ENCODE measurements around the gene KRT23.

The KRT23 gene

DNA sequence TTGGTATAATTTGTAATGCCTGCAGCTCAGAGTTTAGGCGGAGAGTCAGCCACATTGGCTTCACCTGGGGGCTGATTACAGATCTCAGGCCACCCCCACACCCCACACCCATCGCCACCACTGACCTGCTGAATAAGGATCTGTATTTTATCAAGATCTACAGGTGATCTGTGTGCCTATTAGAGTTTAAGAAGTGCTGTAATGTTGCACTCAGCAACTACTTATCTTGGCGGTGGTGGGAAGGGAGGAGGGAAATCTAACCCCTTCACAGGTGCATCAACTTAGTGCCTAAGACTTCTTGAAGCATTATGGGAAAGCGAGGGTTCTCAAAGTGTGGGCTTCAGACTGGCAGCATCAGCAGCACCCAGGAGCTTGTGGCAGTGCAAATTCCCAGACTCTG is 34.9 kb downstream of the KRT23 start:
- FAIRE-seq = no peak
- no peak for DNase-seq (ENCODE audit: insufficient read length, low spot score)
- TF ChIP-seq PAX5 (IDR thresholded peaks at IDR 0.05; ENCODE audit: insufficient read depth, low read length, severe bottlenecking) (no peak), SPI1 (IDR thresholded peaks at IDR 0.05; ENCODE audit: low read depth, low read length) (no peak), TAF1 (IDR thresholded peaks at IDR 0.05; ENCODE audit: low read depth, low read length) (no peak), POLR2A (IDR thresholded peaks at IDR 0.05; ENCODE audit: low read depth, low read length) (no peak), POU2F2 (IDR thresholded peaks at IDR 0.05; ENCODE audit: low read depth, low read length) (no peak), POLR2AphosphoS5 (IDR thresholded peaks at IDR 0.05; ENCODE audit: low read depth, low read length) (no peak)

DNA sequence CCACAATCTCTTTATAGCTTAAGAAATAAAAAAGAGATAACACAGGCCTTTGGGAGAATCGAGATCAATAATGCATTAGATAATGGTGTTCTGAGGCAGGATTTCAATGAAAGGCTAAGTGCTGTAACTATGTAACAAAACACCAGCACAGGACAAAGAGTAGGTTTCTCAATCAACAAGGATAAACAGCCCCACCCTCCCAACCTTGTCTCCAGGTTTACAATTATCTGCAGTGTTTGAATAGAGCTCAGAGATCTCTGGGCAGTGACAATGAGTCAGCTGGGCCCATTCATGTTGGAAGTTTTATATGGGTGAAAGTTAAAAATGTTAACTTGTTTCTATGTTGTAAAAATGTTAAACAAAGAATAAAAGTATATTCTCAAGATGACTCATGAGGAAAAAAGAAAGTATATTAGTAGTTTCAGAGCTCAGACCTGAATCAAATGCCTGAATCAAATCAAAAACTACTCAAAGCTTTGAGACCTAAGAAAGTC is 35.4 kb downstream of the KRT23 start:
- FAIRE-seq (no peak), DNase-seq (ENCODE audit: insufficient read length, low spot score) (no peak)
- TF ChIP-seq POLR2A (IDR thresholded peaks at IDR 0.05; ENCODE audit: low read depth, low read length) (no peak), SPI1 (IDR thresholded peaks at IDR 0.05; ENCODE audit: low read depth, low read length) (no peak), TAF1 (IDR thresholded peaks at IDR 0.05; ENCODE audit: low read depth, low read length) (no peak), POU2F2 (IDR thresholded peaks at IDR 0.05; ENCODE audit: low read depth, low read length) (no peak)

- FAIRE-seq = no peak
These were observed 36.6 kb downstream of the KRT23 start for GRCh38 chr17:40900809-40901356.

GRCh38 chr17:40896916-40897455 is 40.5 kb downstream of the KRT23 start:
- FAIRE-seq (no peak), DNase-seq (ENCODE audit: insufficient read length, low spot score) (no peak)

More at GRCh38 chr17:40900809-40901356, 36.6 kb downstream of the KRT23 start:
- no peak for TF ChIP-seq POLR2A (IDR thresholded peaks at IDR 0.05; ENCODE audit: low read depth, low read length)
- no peak for TF ChIP-seq POLR2AphosphoS5 (IDR thresholded peaks at IDR 0.05; ENCODE audit: low read depth, low read length)
- no peak for TF ChIP-seq PAX5 (IDR thresholded peaks at IDR 0.05; ENCODE audit: insufficient read depth, low read length, severe bottlenecking)
- TF ChIP-seq POU2F2 (IDR thresholded peaks at IDR 0.05; ENCODE audit: low read depth, low read length) = no peak
- no peak for TF ChIP-seq SPI1 (IDR thresholded peaks at IDR 0.05; ENCODE audit: low read depth, low read length)
- TF ChIP-seq TAF1 (IDR thresholded peaks at IDR 0.05; ENCODE audit: low read depth, low read length) = no peak
- DNase-seq (ENCODE audit: insufficient read length, low spot score) = no peak

DNA sequence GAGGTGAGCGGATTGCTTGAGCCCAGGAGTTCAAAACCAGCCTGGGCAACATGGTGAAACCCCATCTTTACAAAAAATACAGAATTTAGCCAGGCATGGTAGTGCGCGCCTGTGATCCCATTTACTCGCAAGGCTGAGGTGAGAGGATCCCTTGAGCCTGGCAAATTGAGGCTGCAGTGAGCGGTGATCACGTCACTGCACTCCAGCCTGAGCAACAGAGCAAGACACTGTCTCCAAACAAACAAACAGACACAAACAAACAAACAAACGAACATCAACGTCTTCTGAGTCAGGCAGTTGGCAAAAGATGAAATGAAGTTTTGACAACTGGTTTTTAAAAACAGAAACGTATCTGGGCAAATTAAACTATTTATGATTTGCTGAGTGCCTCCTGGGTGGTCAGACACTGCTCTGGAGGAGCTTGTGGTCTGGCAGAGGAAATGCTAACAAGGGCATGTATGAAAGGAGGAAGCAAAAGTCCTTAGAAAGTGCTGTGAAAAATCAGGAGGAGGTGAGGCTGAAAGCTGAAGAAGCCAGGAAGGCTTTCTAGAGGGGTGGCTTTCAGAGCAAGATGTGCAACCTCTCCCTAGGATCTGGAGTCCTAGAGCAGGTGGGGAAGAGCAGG is 42.2 kb downstream of the KRT23 start:
- DNase-seq (ENCODE audit: insufficient read length, low spot score) (no peak), FAIRE-seq (no peak)
- TF ChIP-seq SPI1 (IDR thresholded peaks at IDR 0.05; ENCODE audit: low read depth, low read length) (no peak), POLR2AphosphoS5 (IDR thresholded peaks at IDR 0.05; ENCODE audit: low read depth, low read length) (no peak), PAX5 (IDR thresholded peaks at IDR 0.05; ENCODE audit: insufficient read depth, low read length, severe bottlenecking) (no peak), TAF1 (IDR thresholded peaks at IDR 0.05; ENCODE audit: low read depth, low read length) (no peak), POU2F2 (IDR thresholded peaks at IDR 0.05; ENCODE audit: low read depth, low read length) (no peak), POLR2A (IDR thresholded peaks at IDR 0.05; ENCODE audit: low read depth, low read length) (no peak)

More at GRCh38 chr17:40896916-40897455, 40.5 kb downstream of the KRT23 start:
- TF ChIP-seq POU2F2 (IDR thresholded peaks at IDR 0.05; ENCODE audit: low read depth, low read length) (no peak), PAX5 (IDR thresholded peaks at IDR 0.05; ENCODE audit: insufficient read depth, low read length, severe bottlenecking) (no peak), SPI1 (IDR thresholded peaks at IDR 0.05; ENCODE audit: low read depth, low read length) (no peak)

DNA sequence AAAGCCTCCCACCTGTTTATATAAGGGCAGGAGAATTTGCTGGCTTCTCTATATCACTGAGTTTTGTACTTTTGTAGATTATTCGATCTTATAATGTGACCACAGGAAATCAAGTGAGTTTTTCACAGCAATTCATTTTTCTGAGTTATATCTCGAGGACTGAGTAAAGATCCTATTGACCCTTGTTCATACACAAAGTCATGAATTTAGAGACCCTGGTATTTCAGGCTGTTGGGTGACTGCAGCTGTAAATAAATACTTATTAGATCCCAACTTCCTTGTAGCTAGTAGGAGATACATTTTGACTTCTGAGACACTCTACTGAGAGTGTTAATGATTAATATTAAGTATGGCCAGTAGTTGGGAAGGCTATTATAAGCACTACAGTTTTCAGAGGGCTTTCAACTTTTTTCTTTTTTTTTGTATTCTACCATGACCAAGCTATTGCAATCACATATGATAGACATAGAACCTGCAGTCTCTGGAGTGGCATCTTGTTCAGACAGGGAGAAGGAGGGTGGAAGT is 49.2 kb downstream of the KRT23 start:
- no peak for DNase-seq (ENCODE audit: insufficient read length, low spot score)
- no peak for FAIRE-seq
- TF ChIP-seq POLR2A (IDR thresholded peaks at IDR 0.05; ENCODE audit: low read depth, low read length) (no peak), POLR2AphosphoS5 (IDR thresholded peaks at IDR 0.05; ENCODE audit: low read depth, low read length) (no peak), SPI1 (IDR thresholded peaks at IDR 0.05; ENCODE audit: low read depth, low read length) (no peak), PAX5 (IDR thresholded peaks at IDR 0.05; ENCODE audit: insufficient read depth, low read length, severe bottlenecking) (no peak), TAF1 (IDR thresholded peaks at IDR 0.05; ENCODE audit: low read depth, low read length) (no peak), POU2F2 (IDR thresholded peaks at IDR 0.05; ENCODE audit: low read depth, low read length) (no peak)

GRCh38 chr17:40886090-40886489 is 51.4 kb downstream of the KRT23 start:
- FAIRE-seq = no peak
- TF ChIP-seq POU2F2 (IDR thresholded peaks at IDR 0.05; ENCODE audit: low read depth, low read length) (no peak), TAF1 (IDR thresholded peaks at IDR 0.05; ENCODE audit: low read depth, low read length) (no peak), POLR2A (IDR thresholded peaks at IDR 0.05; ENCODE audit: low read depth, low read length) (no peak), PAX5 (IDR thresholded peaks at IDR 0.05; ENCODE audit: insufficient read depth, low read length, severe bottlenecking) (no peak), SPI1 (IDR thresholded peaks at IDR 0.05; ENCODE audit: low read depth, low read length) (no peak), POLR2AphosphoS5 (IDR thresholded peaks at IDR 0.05; ENCODE audit: low read depth, low read length) (no peak)
- no peak for DNase-seq (ENCODE audit: insufficient read length, low spot score)

- no peak for TF ChIP-seq SPI1 (IDR thresholded peaks at IDR 0.05; ENCODE audit: low read depth, low read length)
- TF ChIP-seq POLR2AphosphoS5 (IDR thresholded peaks at IDR 0.05; ENCODE audit: low read depth, low read length) = no peak
- no peak for TF ChIP-seq POU2F2 (IDR thresholded peaks at IDR 0.05; ENCODE audit: low read depth, low read length)
- TF ChIP-seq POLR2A (IDR thresholded peaks at IDR 0.05; ENCODE audit: low read depth, low read length) = no peak
- no peak for TF ChIP-seq PAX5 (IDR thresholded peaks at IDR 0.05; ENCODE audit: insufficient read depth, low read length, severe bottlenecking)
- TF ChIP-seq TAF1 (IDR thresholded peaks at IDR 0.05; ENCODE audit: low read depth, low read length) = no peak
- FAIRE-seq = no peak
- no peak for DNase-seq (ENCODE audit: insufficient read length, low spot score)
These were observed 52.5 kb downstream of the KRT23 start, which contains the start of gene KRT20 for GRCh38 chr17:40884708-40885512. Gene KRT20 (minus strand): TSS chr17:40885242. CDS start chr17:40885185, 57 bp downstream.
